ENCODE measurements around the gene MFAP1.

- peak; percentile 62 to 84 (median 66) for TF ChIP-seq CTCF (IDR thresholded peaks at IDR 0.05 in 4 of 5, conservative IDR thresholded peaks at IDR 0.05 in 1 of 5)
- peak in 1 of 2 donors; percentile 26 for TF ChIP-seq POLR2A (IDR thresholded peaks at IDR 0.05)
These were observed 47.1 kb downstream of the MFAP1 start for GRCh38 chr15:43777267-43777914.

Measured in gastrocnemius medialis (tissue), 4 donors.